ENCODE data around the gene BTBD18.

DNA sequence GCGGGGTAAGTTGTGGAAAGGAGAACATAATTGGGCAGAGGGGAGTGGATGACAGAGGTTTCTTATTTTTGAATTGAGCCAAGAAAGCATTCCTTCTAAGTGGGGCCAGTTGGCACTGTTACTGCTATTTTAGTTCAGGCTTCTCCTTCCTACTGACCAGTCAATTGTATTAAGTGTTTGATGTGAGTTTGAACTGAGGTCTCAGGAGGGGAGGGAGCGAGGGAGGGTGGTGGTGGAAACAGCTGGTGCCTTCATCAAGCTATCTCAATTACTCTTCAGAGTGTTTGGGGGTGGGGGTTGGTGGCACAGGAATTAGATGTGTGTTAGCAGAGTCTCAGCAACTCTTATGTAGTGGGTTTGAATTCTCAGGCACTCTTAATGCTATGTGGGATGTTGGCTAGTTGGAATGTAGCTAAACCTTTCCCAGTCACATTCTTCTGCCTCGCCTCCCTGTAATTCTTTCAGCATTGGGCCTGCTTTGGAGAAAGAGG, 24.5 kb upstream of the BTBD18 start:
- no peak for TF ChIP-seq POLR2AphosphoS5 (IDR thresholded peaks at IDR 0.05; ENCODE audit: low read depth, low read length)
- no peak for TF ChIP-seq POLR2A (IDR thresholded peaks at IDR 0.05; ENCODE audit: low read depth, low read length)
